Lower leg skin (tissue), 3 donors: ENCODE measurements around the gene PLCB1.

Source experiments
- CTCF ChIP-seq, 3 donors: fragments of 450-650 bp; IDR thresholded peaks; one replicate each; pipeline ENCODE4 v1.5.1; 2016; ENCODE audit warnings: antibody characterized with exemption in 3 of 3, mild to moderate bottlenecking in 3 of 3, moderate library complexity in 2 of 3
- POLR2A ChIP-seq, 2 donors: fragments of 450-650 bp; IDR thresholded peaks; one replicate each; pipeline ENCODE4 v1.6.1; 2016 to 2017; ENCODE audit warnings: antibody characterized with exemption in 2 of 2, mild to moderate bottlenecking in 1 of 2, moderate library complexity in 1 of 2

GRCh38 chr20:8216375-8217200 is 84.5 kb downstream of the PLCB1 start:
- TF ChIP-seq CTCF (IDR thresholded peaks at IDR 0.05) (no peak), POLR2A (IDR thresholded peaks at IDR 0.05) (no peak)
